ENCODE measurements around the gene DUS2.
"Not testable (repeated sequence)": the region's sequence is repeated elsewhere in the genome, so short reads cannot be mapped to it uniquely, and the experiment has no call there.

Gene DUS2

GRCh38 chr16:68022728-68023537 is at the start of gene DUS2, which contains the start of gene DDX28:
TSS of gene DUS2 (plus strand) at chr16:68023284. CDS start at chr16:68038024, 14,740 bp downstream.
TSS of gene DDX28 (minus strand) at chr16:68023232. CDS start at chr16:68023202, 30 bp downstream.
- peak; percentile 60 to 84 for DNase-seq

GRCh38 chr16:67975321-67976105 is 47.6 kb upstream of the DUS2 start:
- DNase-seq = no peak

- DNase-seq = no peak
Observed at GRCh38 chr16:67976205-67976604, 46.9 kb upstream of the DUS2 start.

DNA sequence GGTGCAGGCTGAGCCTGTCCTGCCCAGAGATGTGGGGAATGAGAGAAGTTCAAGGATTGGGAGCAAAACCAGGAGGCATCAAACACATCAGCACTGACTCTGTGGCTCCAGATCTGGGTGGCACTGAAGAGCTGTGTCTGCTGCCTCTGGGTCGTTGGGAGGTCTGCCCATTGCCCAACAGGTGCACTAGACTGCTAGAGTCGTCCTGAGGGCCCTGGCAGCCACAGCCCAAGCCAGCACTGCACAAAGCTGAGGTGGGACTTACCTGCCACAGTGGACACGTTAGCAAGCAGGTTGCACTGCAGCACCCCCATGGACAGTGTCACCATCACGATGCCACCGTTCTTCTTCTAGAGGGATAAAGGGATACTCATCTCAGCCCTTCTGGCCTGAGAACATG is 46.1 kb upstream of the DUS2 start:
- DNase-seq = no peak

DNA sequence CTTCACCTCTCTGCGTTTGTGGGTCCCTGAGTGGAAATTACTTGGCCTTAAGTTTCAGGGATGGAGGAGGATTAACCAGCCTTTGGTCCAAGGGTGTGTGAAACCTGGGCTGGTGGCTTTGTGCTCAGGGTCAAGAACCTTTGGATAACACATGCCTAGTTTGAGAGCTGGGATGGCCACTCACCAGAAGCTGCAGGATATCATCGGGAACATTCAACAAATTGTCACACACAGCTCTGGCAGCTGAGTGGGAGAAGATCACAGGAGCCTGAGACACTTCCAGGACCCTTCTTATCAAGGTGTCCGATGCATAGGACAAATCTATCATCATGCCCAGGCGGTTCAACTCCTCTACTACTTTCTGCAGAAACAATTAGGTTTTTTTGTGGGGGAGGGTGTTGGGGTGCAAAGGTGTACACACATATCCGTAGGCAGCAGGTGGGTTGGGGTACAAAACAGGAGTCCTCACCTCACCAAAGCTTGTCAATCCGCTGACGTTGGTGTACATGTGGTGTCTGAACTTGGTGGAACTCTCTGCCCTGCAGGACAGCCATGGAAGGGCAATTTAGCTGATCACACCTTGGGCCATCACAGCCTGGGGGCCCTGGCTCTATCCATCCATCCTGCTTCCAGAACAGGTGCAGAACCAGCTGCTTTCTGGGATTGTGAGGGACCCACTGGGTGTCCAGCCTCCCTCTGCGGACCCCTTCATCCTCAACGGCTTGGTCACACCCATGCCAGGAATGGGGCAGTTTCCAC is 45.4 kb upstream of the DUS2 start:
- DNase-seq = no peak

DNA sequence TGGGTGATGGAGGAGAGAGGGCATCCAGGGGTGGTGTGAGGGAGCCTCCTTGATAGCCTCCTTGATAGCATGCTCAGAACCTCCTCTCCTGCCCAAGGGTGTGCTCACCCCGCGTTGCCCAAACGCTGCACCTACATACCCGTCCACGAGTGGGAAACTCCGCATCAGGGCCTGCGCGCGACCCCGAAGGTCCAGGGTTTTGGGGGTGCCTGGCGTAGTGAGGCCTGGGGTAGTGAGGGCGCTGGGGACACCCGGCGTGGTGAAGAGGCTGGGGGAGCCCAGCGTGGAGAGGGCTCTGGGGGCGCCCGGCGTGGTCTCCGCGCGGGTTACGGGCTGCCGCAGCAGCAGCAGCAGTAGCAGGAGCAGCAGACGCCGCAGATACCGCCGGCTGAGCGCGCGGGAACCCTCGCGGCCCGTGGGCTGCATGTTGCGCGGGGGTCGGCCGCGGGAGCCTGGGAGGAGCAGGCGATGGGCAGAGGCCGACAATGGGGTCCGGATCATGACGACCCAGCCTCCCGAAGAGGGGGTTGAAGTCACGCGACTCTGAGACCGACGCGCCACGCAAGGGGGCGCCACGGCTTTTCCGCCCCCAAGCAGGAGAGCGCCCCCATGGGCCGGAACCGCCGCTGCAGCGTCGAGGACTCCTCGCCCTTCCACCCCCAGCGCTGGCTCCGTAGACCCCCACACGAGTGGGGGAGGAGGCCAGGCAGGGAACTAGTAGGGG is 43.0 kb upstream of the DUS2 start, which contains the start of gene DPEP3:
Gene DPEP3, minus strand, starts transcription at position 545 of the 724 bp plus-strand sequence. Its CDS starts 119 bp downstream, at position 426.
- DNase-seq = no peak

DNA sequence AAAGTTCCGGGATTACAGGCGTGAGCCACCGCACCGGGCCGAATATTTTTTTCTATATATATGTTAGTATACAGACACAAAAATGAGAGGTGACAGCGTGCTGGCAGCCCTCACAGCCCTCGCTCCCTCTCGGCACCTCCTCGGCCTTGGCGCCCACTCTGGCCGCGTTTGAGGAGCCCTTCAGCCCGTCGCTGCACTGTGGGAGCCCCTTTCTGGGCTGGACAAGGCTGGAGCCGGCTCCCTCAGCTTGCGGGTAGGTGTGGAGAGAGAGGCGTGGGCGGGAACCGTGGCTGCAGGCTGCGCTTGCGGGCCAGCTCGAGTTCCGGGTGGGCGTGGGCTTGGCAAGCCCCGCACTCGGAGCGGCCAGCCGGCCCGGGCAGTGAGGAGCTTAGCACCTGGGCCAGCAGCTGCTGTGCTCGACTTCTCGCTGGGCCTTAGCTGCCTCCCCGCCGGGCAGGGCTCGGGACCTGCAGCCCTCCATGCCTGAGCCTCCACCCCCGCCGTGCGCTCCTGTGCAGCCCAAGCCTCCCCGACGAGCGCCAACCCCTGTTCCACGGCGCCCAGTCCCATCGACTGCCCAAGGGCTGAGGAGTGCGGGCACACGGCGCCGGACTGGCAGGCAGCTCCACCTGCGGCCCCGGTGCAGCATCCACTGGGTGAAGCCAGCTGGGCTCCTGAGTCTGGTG is 40.9 kb upstream of the DUS2 start:
- no peak for DNase-seq

DNA sequence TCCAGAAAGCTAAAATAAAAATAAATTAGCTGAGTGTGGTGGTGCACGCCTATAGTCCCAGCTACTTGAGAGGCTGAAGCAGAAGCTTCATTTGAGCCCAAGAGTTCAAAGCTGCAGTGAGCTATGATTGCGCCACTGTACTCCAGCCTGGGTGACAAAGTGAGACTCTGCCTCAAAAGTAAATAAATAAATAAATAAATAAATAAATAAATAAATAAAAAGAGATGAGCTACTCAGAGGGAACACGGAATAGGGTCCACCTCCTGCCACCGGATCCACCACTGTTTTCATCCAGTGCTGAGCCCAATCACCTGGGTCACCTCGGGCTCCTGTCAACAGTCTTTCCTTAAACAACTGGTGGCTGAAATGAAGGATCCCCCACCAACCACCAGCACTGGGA is 36.1 kb upstream of the DUS2 start:
- DNase-seq = no peak

- no peak for DNase-seq
Observed at GRCh38 chr16:67987460-67988160, 35.5 kb upstream of the DUS2 start.

- DNase-seq = no peak
Observed at GRCh38 chr16:67988675-67989074, 34.4 kb upstream of the DUS2 start.

GRCh38 chr16:67989322-67990017 is 33.6 kb upstream of the DUS2 start:
- DNase-seq = no peak

- DNase-seq = no peak
Observed at GRCh38 chr16:67990018-67990386, 33.1 kb upstream of the DUS2 start.

GRCh38 chr16:67992661-67993206 is 30.4 kb upstream of the DUS2 start:
- DNase-seq = no peak

- DNase-seq = peak; percentile 35 to 38
Observed at GRCh38 chr16:67993207-67994039, 29.7 kb upstream of the DUS2 start.

DNA sequence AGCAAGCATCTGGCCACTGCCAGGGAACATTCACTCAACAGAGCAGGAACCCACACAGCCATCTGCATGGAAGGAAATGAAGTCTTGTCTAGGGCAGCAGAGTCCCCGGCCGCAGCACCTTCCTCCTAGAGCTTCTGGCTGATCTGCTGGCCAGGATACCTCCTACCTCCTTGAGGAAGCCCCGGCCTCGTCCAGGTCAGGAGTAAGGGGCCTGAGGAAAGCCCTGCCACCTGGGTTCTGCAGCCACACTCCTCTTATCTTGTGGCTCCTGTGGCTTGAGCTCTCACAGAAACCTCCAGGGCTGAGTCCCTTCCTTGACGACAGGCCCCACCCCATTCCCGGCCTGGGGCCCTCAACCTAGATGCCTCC is 29.1 kb upstream of the DUS2 start:
- not testable (repeated sequence) for DNase-seq

GRCh38 chr16:67995423-67995822 is 27.7 kb upstream of the DUS2 start:
- DNase-seq = no peak

DNA sequence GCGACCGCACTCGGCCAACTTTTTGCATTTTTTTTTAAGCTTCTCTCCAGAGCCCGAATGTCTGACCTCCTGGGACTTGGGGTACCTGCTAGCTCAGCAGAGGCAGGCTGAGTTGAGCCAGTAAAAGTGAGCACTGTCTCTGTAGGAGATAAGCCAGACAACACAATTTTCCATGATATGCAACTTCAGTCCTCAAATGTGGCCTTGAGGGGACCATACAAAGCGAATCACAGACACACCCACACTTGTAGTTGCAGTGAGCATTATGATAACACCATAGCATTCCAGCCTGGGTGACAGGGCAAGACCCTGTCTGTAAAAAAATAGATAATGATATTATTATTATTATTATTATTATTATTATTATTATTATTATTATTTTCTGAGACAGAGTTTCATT is 26.4 kb upstream of the DUS2 start:
- no peak for DNase-seq

DNA sequence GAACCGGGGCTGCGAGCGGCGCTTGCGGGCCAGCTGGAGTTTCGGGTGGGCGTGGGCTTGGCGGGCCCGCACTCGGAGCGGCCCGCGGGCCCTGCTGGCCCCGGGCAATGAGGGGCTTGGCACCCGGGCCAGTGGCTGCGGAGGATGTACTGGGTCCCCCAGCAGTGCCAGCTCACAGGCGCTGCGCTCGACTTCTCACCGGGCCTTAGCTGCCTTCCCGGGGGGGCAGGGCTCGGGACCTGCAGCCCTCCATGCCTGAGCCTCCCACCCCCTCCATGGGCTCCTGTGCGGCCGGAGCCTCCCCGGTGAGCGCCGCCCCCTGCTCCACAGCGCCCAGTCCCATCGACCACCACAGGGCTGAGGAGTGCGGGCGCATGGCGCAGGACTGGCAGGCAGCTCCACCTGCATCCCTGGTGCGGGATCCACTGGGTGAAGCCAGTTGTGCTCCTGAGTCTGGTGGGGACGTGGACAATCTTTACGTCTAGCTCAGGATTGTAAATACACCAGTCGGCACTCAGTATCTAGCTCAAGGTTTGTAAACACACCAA is 24.8 kb upstream of the DUS2 start:
- DNase-seq = not testable (repeated sequence)
